Measurements from ENCODE around the gene RAMACL. TPM values are rescaled to one million over a fixed set of nuclear protein-coding genes. Genes with fewer than 3 reads are reported as not detected.

Gene RAMACL
- total RNA-seq, 1 experiment from 2014 or later, result 0.15 TPM

DNA sequence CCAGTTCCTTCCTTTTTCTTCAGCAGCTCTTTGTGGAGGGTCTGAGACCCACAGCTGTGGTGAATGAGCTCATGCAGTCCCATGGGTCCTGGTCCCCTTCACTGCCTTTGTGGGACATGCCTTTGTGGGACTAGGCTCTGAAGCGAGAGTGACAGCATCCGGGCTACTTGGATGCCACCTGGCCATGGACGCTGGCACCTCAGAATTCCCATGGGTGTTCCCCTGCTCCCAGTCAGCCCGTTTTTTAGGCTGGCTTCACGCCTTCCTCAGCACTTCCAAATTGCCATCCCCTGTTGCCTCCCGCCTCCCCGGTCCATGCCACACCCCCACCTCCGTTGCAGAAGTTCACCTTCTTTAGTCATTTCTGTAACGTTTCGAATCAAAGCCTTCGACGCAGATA, 45.1 kb downstream of the RAMACL start:
- Histone ChIP-seq H3K36me3 (ENCODE audit: control insufficient read depth in 1 of 2, insufficient read depth in 2 of 2, low read length in 2 of 2) (no peaks in the 10 kb centered on the region), H3K9ac (ENCODE audit: low read length) (no peak overlapping the region), H3K9me2 (ENCODE audit: insufficient read depth) (no peaks in the 10 kb centered on the region), H3K27ac (ENCODE audit: low read depth, low read length) (no peak overlapping the region), H4K20me1 (ENCODE audit: insufficient read depth) (no peaks in the 10 kb centered on the region), H3K27me3 (ENCODE audit: insufficient read depth, low read length) (no peaks in the 10 kb centered on the region), H3K9me3 (ENCODE audit: control insufficient read depth in 1 of 2, insufficient read depth in 1 of 2, low read depth in 1 of 2, low read length in 2 of 2) (no peaks in the 10 kb centered on the region), H2AFZ (ENCODE audit: low read depth, low read length, poor library complexity, severe bottlenecking) (no peak overlapping the region), H3K4me1 (ENCODE audit: control insufficient read depth in 1 of 2, insufficient read depth in 2 of 2, low read length in 2 of 2) (peaks cover 5 to 16% of the 10 kb centered on the region in 2 experiments; a peak in 3 of 4 replicates), H3K4me3 (replicated peaks in 1 of 2; ENCODE audit: low read depth in 1 of 2, low read length in 2 of 2) (no peak overlapping the region), H3K79me2 (ENCODE audit: insufficient read depth, low read length) (no peaks in the 10 kb centered on the region), H3K4me2 (ENCODE audit: low read length) (peak overlapping the region; percentile 29)
- no TSS peak for BruUV-seq (replicated peaks)
- ATAC-seq (no peak), DNase-seq (ENCODE audit: low read depth, low spot score) (no peak)
- intact Hi-C loops (cut with micrococcal nuclease), result no loop called here
- POLR2A ChIA-PET, result no interaction called here
- CTCF ChIA-PET, result interaction anchor here (1.1 kb wide), 1 partner anchor 29 kb away, joined by 3 read pairs; no protein-coding TSS in a partner anchor
- TF ChIP-seq ZFX (IDR thresholded peaks at IDR 0.05) (no peak), POLR2A (IDR thresholded peaks at IDR 0.05; ENCODE audit: borderline replicate concordance, extremely low read depth, insufficient read depth, insufficient read length) (no peak), CBX3 (IDR thresholded peaks at IDR 0.05; ENCODE audit: low read depth) (no peak), CEBPB (IDR thresholded peaks at IDR 0.05; ENCODE audit: low read depth) (no peak), MAX (IDR thresholded peaks at IDR 0.05) (no peak), ELF1 (IDR thresholded peaks at IDR 0.05; ENCODE audit: borderline replicate concordance, low read depth) (no peak), EZH2phosphoT487 (IDR thresholded peaks at IDR 0.05; ENCODE audit: borderline replicate concordance) (no peak), FOSL1 (IDR thresholded peaks at IDR 0.05; ENCODE audit: low read depth) (no peak)
- RAD21 ChIA-PET (ENCODE audit: low non-redundant PET in 1 of 2, low total read pairs in 2 of 2, uncharacterized antibody in 2 of 2, unreplicated experiment in 2 of 2), result no interaction called here

DNA sequence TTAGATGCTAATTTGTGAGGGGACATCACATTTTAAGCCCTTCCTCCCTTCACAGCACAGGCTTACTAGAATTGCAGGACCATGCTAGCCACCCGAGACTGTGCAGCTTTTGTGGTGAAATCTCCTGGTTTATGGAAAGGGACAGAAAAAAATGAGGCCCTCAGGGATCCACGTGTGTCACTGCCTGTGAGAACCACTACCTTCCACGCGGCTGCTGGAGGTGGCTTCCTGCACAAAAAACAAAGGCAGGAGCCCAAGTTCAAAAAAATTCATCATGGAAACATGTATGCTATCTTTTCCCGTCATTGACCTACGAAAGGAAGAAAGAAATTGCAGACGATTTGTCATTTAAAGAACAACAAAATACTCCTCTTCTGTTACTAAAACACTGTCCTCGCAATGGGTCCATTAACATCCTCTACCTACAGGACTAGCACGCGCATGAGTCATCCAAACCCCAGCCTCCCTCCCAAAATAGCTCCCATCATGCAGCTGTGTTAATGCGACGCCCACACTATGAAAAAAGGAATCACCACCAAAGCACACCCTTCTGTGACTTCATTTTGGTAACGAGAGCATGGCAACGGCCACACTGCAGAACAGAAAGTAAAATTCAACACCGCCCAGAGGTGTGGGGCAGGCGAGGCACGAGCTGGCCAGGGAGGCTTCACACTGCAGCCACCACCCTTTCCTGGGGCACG, 45.7 kb downstream of the RAMACL start:
- ChIA-PET CTCF (interaction anchor here (1.1 kb wide), 1 partner anchor 29 kb away, joined by 3 read pairs; no protein-coding TSS in a partner anchor), RAD21 (ENCODE audit: low non-redundant PET in 1 of 2, low total read pairs in 2 of 2, uncharacterized antibody in 2 of 2, unreplicated experiment in 2 of 2) (no interaction called here), POLR2A (no interaction called here)
- H3K9me2 ChIP-seq (ENCODE audit: insufficient read depth), result no peaks in the 10 kb centered on the region
- no peak overlapping the region for H3K27ac ChIP-seq (ENCODE audit: low read depth, low read length)
- no peaks in the 10 kb centered on the region for H3K27me3 ChIP-seq (ENCODE audit: insufficient read depth, low read length)
- peak; percentile 37; the same call in 1 of the 2 replicates for TF ChIP-seq MAX (IDR thresholded peaks at IDR 0.05)
- 0 out of 2 replicates have a peak, but pooled peaks have one; percentile 23 for TF ChIP-seq JUND (IDR thresholded peaks at IDR 0.05)
- peak; percentile 40; the same call in 1 of the 2 replicates for TF ChIP-seq FOSL1 (IDR thresholded peaks at IDR 0.05; ENCODE audit: low read depth)
- TF ChIP-seq EGR1 (IDR thresholded peaks at IDR 0.05; ENCODE audit: low read depth), result peak; percentile 44; the same call in 1 of the 2 replicates
- TF ChIP-seq ZFX (IDR thresholded peaks at IDR 0.05), result no peak
- H3K4me3 ChIP-seq (replicated peaks in 1 of 2; ENCODE audit: low read depth in 1 of 2, low read length in 2 of 2), result no peak overlapping the region
- ATAC-seq, result peak; percentile 54
- peaks cover 5 to 16% of the 10 kb centered on the region in 2 experiments; a peak in 3 of 4 replicates for H3K4me1 ChIP-seq (ENCODE audit: control insufficient read depth in 1 of 2, insufficient read depth in 2 of 2, low read length in 2 of 2)
- H3K9me3 ChIP-seq (ENCODE audit: control insufficient read depth in 1 of 2, insufficient read depth in 1 of 2, low read depth in 1 of 2, low read length in 2 of 2), result no peaks in the 10 kb centered on the region
- H3K4me2 ChIP-seq (ENCODE audit: low read length), result peak overlapping the region; percentile 29
- H3K9ac ChIP-seq (ENCODE audit: low read length), result no peak overlapping the region
- no TSS peak for BruUV-seq (replicated peaks)
- H2AFZ ChIP-seq (ENCODE audit: low read depth, low read length, poor library complexity, severe bottlenecking), result no peak overlapping the region
- H4K20me1 ChIP-seq (ENCODE audit: insufficient read depth), result no peaks in the 10 kb centered on the region
- intact Hi-C loops (cut with micrococcal nuclease), result no loop called here
- DNase-seq (ENCODE audit: low read depth, low spot score), result no peak
- H3K79me2 ChIP-seq (ENCODE audit: insufficient read depth, low read length), result no peaks in the 10 kb centered on the region
- H3K36me3 ChIP-seq (ENCODE audit: control insufficient read depth in 1 of 2, insufficient read depth in 2 of 2, low read length in 2 of 2), result no peaks in the 10 kb centered on the region

Data from HCT116 (cell line).